Urothelium cell line (cell line): ENCODE results near the gene GNLY.

Experiments used
- DNase-seq: peaks from one replicate; pipeline ENCODE4 v3.0.0; 2011; ENCODE audit warnings: low spot score, mixed read lengths
- FAIRE-seq: peaks from 2 replicates; lab custom pipeline; 2011; peaks lifted over from hg19 to GRCh38; lab: Jason Lieb, UNC

GNLY gene

GRCh38 chr2:85741211-85741832, 47.2 kb downstream of the GNLY start:
- FAIRE-seq: no peak
- DNase-seq: no peak

GRCh38 chr2:85741833-85742455, 47.8 kb downstream of the GNLY start:
- peak; percentile 59 for FAIRE-seq
- peak; percentile 71 for DNase-seq

GRCh38 chr2:85743304-85743978, 49.3 kb downstream of the GNLY start:
- FAIRE-seq (no peak), DNase-seq (no peak)

- no peak for DNase-seq
- FAIRE-seq: no peak
Measured at GRCh38 chr2:85744055-85744454, 49.9 kb downstream of the GNLY start.

GRCh38 chr2:85744741-85745601, 50.8 kb downstream of the GNLY start:
- no peak for FAIRE-seq
- DNase-seq: no peak

GRCh38 chr2:85745619-85746018, 51.5 kb downstream of the GNLY start:
- no peak for FAIRE-seq

GRCh38 chr2:85746321-85747004, 52.3 kb downstream of the GNLY start:
- DNase-seq (no peak), FAIRE-seq (no peak)

More at GRCh38 chr2:85745619-85746018, 51.5 kb downstream of the GNLY start:
- DNase-seq: no peak

GRCh38 chr2:85747441-85747840, 53.3 kb downstream of the GNLY start:
- DNase-seq: no peak
- no peak for FAIRE-seq

GRCh38 chr2:85748039-85748734, 54.0 kb downstream of the GNLY start:
- FAIRE-seq (no peak), DNase-seq (no peak)
